ENCODE measurements around the gene EXOC1L.
"Not testable (repeated sequence)": the region's sequence is repeated elsewhere in the genome, so short reads cannot be mapped to it uniquely, and the experiment has no call there.

EXOC1L gene

GRCh38 chr4:55838952-55839351 is 19.4 kb downstream of the EXOC1L start:
- DNase-seq, result no peak

- DNase-seq, result no peak
These were observed 21.4 kb downstream of the EXOC1L start for GRCh38 chr4:55840956-55841355.

- not testable (repeated sequence) for DNase-seq
These were observed 22.0 kb downstream of the EXOC1L start for GRCh38 chr4:55841373-55842239.

GRCh38 chr4:55842312-55842711 is 22.7 kb downstream of the EXOC1L start:
- DNase-seq, result not testable (repeated sequence)

- DNase-seq, result no peak
These were observed 30.1 kb downstream of the EXOC1L start for GRCh38 chr4:55849724-55850123.

GRCh38 chr4:55851885-55852284 is 32.3 kb downstream of the EXOC1L start:
- no peak for DNase-seq

- DNase-seq, result peak; percentile 97
These were observed 34.0 kb downstream of the EXOC1L start, which contains the start of gene EXOC1 for GRCh38 chr4:55853484-55854046. TSS of gene EXOC1 (plus strand) at chr4:55853648. CDS start at chr4:55858324, 4,676 bp downstream.

GRCh38 chr4:55854129-55854528 is 34.5 kb downstream of the EXOC1L start:
- no peak for DNase-seq

- DNase-seq, result no peak
These were observed 38.0 kb downstream of the EXOC1L start for GRCh38 chr4:55857586-55857985.

GRCh38 chr4:55859711-55860110 is 40.1 kb downstream of the EXOC1L start:
- DNase-seq, result no peak

GRCh38 chr4:55864577-55865223 is 45.1 kb downstream of the EXOC1L start:
- DNase-seq, result no peak

GRCh38 chr4:55865228-55865806 is 45.7 kb downstream of the EXOC1L start:
- DNase-seq, result no peak

GRCh38 chr4:55866290-55866907 is 46.8 kb downstream of the EXOC1L start:
- no peak for DNase-seq

GRCh38 chr4:55866973-55867574 is 47.5 kb downstream of the EXOC1L start:
- peak; percentile 47 for DNase-seq

- DNase-seq, result no peak
These were observed 49.0 kb downstream of the EXOC1L start for GRCh38 chr4:55868581-55869090.

GRCh38 chr4:55871299-55871800 is 51.8 kb downstream of the EXOC1L start:
- no peak for DNase-seq

- no peak for DNase-seq
These were observed 55.2 kb downstream of the EXOC1L start for GRCh38 chr4:55874831-55875230.

GRCh38 chr4:55876387-55876786 is 56.8 kb downstream of the EXOC1L start:
- no peak for DNase-seq

- DNase-seq, result no peak
These were observed 59.6 kb downstream of the EXOC1L start for GRCh38 chr4:55879224-55879623.

- no peak for DNase-seq
These were observed 61.2 kb downstream of the EXOC1L start for GRCh38 chr4:55880652-55881280.

- no peak for DNase-seq
These were observed 64.7 kb downstream of the EXOC1L start for GRCh38 chr4:55884093-55884850.

Data from COR-L47 (cell line).